Heart left ventricle (tissue), 13 donors: ENCODE data around the gene FADS3.

ENCODE experiments used
- POLR2A ChIP-seq, 2 donors: fragments of 450-650 bp; IDR thresholded peaks; one replicate each; pipeline ENCODE4 v1.6.1; 2017; ENCODE audit warnings: antibody characterized with exemption in 2 of 2, mild to moderate bottlenecking in 2 of 2, moderate library complexity in 2 of 2
- TF ChIP-seq, protein P1 (sequence below), 12 donors: fragments of 200-600 bp; sonication (generic) in 4 of 12; IDR thresholded peaks; one replicate each; pipeline versions ENCODE4 v1.5.0 to v1.8.0; 2018 to 2022; ENCODE audit warnings: antibody characterized with exemption in 12 of 12, mild to moderate bottlenecking in 5 of 12
- donor health status: ischemic (EF 13 %, LVEDD 7.1; RV severe dilation, severe dysfunction).
- donor health status: DM: no; HTN: yes; CAD: no.
- donor health status: DM: no; HTN: no; CAD: no.
- donor health status: ischemic (EF 25% LVEDD 6.9; RV normal size, moderate dysfunction).
- donor health status: ischemic (EF 25% LVEDD 5.7; RV mildly dilated, moderate dysfunction).
- donor health status: ischemic (EF 35%, LVEDD 5.7; RV mildly dilated, moderate dysfunction).
- donor health status: nonischemic (EF 11% LVEDD 7.7; RV severe dilation, severe dysfunction).
- donor health status: DM: yes; HTN: yes; CAD: no.
- donor health status: PGD.
- donor health status: ischemic (EF 29% LVEDD 5.4; RV normal size, mild dysfunction).
- donor health status: nonischemic (EF 23%, LVEDD 6.1; RV moderate dilation, normal function).

DNA sequence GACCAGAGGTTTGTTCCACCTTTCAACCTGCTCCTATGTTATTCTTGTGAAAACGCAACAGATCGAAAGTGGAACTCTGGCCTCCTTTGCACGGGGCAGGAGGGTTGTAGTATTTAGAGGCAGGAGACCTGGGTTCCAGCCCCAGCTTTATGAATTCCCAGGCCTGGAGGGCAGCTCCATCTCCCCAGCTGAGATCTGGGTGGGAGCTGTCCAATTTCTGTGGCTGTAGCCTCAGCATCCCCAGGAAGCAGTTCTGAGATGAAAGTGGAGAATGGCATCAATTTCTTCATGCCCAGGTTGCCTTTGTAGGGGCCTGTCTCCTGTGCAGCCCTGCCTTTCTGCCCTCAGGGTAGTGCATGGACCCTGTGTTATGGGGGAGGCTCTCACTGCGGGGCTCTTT is 59.1 kb downstream of the FADS3 start:
- TF ChIP-seq, protein P1, sequence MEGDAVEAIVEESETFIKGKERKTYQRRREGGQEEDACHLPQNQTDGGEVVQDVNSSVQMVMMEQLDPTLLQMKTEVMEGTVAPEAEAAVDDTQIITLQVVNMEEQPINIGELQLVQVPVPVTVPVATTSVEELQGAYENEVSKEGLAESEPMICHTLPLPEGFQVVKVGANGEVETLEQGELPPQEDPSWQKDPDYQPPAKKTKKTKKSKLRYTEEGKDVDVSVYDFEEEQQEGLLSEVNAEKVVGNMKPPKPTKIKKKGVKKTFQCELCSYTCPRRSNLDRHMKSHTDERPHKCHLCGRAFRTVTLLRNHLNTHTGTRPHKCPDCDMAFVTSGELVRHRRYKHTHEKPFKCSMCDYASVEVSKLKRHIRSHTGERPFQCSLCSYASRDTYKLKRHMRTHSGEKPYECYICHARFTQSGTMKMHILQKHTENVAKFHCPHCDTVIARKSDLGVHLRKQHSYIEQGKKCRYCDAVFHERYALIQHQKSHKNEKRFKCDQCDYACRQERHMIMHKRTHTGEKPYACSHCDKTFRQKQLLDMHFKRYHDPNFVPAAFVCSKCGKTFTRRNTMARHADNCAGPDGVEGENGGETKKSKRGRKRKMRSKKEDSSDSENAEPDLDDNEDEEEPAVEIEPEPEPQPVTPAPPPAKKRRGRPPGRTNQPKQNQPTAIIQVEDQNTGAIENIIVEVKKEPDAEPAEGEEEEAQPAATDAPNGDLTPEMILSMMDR (IDR thresholded peaks at IDR 0.05): no peak
- no peak for TF ChIP-seq POLR2A (IDR thresholded peaks at IDR 0.05)
